Suppressor macrophage (primary cell): ENCODE measurements around the gene GP9.
"Not testable (repeated sequence)": the region's sequence is repeated elsewhere in the genome, so short reads cannot be mapped to it uniquely, and the experiment has no call there.

Source experiments
- DNase-seq, 4 experiments: peaks; one replicate each; pipeline ENCODE4 v3.0.0-alpha.2; 2020 to 2022

Gene GP9

GRCh38 chr3:129081503-129081902 is 20.9 kb downstream of the GP9 start:
- no peak for DNase-seq

GRCh38 chr3:129082026-129082425 is 21.4 kb downstream of the GP9 start:
- DNase-seq: no peak

- DNase-seq: no peak
Observed at GRCh38 chr3:129084501-129084900, 23.9 kb downstream of the GP9 start.

GRCh38 chr3:129085165-129085715 is 24.7 kb downstream of the GP9 start:
- DNase-seq: no peak

GRCh38 chr3:129085818-129086217 is 25.2 kb downstream of the GP9 start:
- no peak for DNase-seq

GRCh38 chr3:129087138-129087702 is 26.6 kb downstream of the GP9 start:
- DNase-seq: no peak

- DNase-seq: peak in 3 of 4 experiments; percentile 42 to 50 (median 42)
Observed at GRCh38 chr3:129087904-129088303, 27.3 kb downstream of the GP9 start.

- not testable (repeated sequence) for DNase-seq
Observed at GRCh38 chr3:129088312-129088711, 27.7 kb downstream of the GP9 start.

- no peak for DNase-seq
Observed at GRCh38 chr3:129095285-129095684, 34.7 kb downstream of the GP9 start.

GRCh38 chr3:129100274-129100673 is 39.7 kb downstream of the GP9 start:
- DNase-seq: no peak

- no peak for DNase-seq
Observed at GRCh38 chr3:129101370-129102138, 41.0 kb downstream of the GP9 start.

GRCh38 chr3:129103296-129103695 is 42.7 kb downstream of the GP9 start:
- DNase-seq: no peak

GRCh38 chr3:129104051-129104450 is 43.5 kb downstream of the GP9 start:
- DNase-seq: no peak

- no peak for DNase-seq
Observed at GRCh38 chr3:129104498-129105079, 44.0 kb downstream of the GP9 start.

GRCh38 chr3:129105862-129106261 is 45.3 kb downstream of the GP9 start:
- DNase-seq: no peak

- DNase-seq: no peak
Observed at GRCh38 chr3:129106320-129106719, 45.7 kb downstream of the GP9 start.

GRCh38 chr3:129106866-129107565 is 46.4 kb downstream of the GP9 start:
- no peak for DNase-seq

GRCh38 chr3:129107793-129108192 is 47.2 kb downstream of the GP9 start:
- no peak for DNase-seq

GRCh38 chr3:129111076-129111780 is 50.6 kb downstream of the GP9 start:
- DNase-seq: not testable (repeated sequence)
